Endothelial cell of umbilical vein (primary cell): Measurements from ENCODE around the gene PAX8. TPM values are rescaled to one million over a fixed set of nuclear protein-coding genes. Genes with fewer than 3 reads are reported as not detected.

ENCODE experiments used
- BruUV-seq: library from RNA; stranded (reverse); fragments of 400-500 nt; replicated peaks from 2 replicates; lab custom pipeline; 2021; lab: Mats Ljungman, UMichigan
- CTCF ChIA-PET: fragments of 300-600, 350-600 bp; sonication (Branson Sonifier 250); formaldehyde crosslinking; loops from one replicate; lab custom pipeline; 2021; ENCODE audit warnings: antibody characterized with exemption, inconsistent platforms; lab: Charles Lee
- POLR2A ChIA-PET: fragments of 300-600, 350-600 bp; sonication (Branson Sonifier 250); formaldehyde crosslinking; loops from one replicate; lab custom pipeline; 2021; ENCODE audit warnings: antibody characterized with exemption, inconsistent platforms; lab: Charles Lee
- DNase-seq: peaks from one replicate; pipeline ENCODE4 v3.0.0-alpha.2; 2011; ENCODE audit warnings: low read depth, low spot score
- FAIRE-seq: peaks from 2 replicates; lab custom pipeline; 2011; peaks lifted over from hg19 to GRCh38; lab: Jason Lieb, UNC
- H2AFZ ChIP-seq: 2 replicates; pipeline ENCODE4 v1.6.0; 2012; ENCODE audit warnings: low read depth, low read length, control low read depth, inconsistent platforms
- H3K27ac ChIP-seq: 2 replicates; pipeline ENCODE4 v1.5.1; 2011; ENCODE audit warnings: low read depth, mild to moderate bottlenecking, control low read depth, low read length, moderate library complexity; ENCODE audit not compliant: insufficient read depth
- H3K27me3 ChIP-seq, 2 experiments: 2 replicates each; pipeline versions ENCODE4 v1.6.0 to v1.6.1; 2011; ENCODE audit warnings: low read length in 2 of 2, mixed read lengths in 1 of 2; ENCODE audit not compliant: control insufficient read depth in 2 of 2, insufficient read depth in 2 of 2
- H3K36me3 ChIP-seq, 2 experiments: 2 replicates in 1 of 2; 3 replicates in 1 of 2; pipeline ENCODE4 v1.5.1; 2011; ENCODE audit warnings: low read length in 2 of 2, mild to moderate bottlenecking in 1 of 2, moderate library complexity in 1 of 2; ENCODE audit not compliant: control insufficient read depth in 2 of 2, insufficient read depth in 2 of 2; ENCODE audit errors: extremely low read depth in 1 of 2
- H3K4me1 ChIP-seq: 3 replicates; pipeline ENCODE4 v1.5.1; 2011; ENCODE audit warnings: mild to moderate bottlenecking, low read length; ENCODE audit not compliant: control insufficient read depth, insufficient read depth; ENCODE audit errors: extremely low read depth
- H3K4me2 ChIP-seq: 2 replicates; pipeline ENCODE4 v1.6.1; 2011; ENCODE audit warnings: low read length, control low read depth, mixed read lengths; ENCODE audit not compliant: insufficient read depth
- H3K4me3 ChIP-seq, 3 experiments: fragments of 200-600 bp in 1 of 3; sonication (generic), shearing (Covaris generic) in 1 of 3; replicated peaks in 1 of 3; 2 replicates each; pipeline ENCODE4 v1.5.1; 2011 to 2016; ENCODE audit warnings: control low read depth in 3 of 3, low read length in 3 of 3, mild to moderate bottlenecking in 2 of 3, inconsistent platforms in 1 of 3, low read depth in 1 of 3, moderate library complexity in 1 of 3; ENCODE audit not compliant: insufficient read depth in 1 of 3
- H3K79me2 ChIP-seq: 2 replicates; pipeline ENCODE4 v1.6.0; 2012; ENCODE audit warnings: low read length, inconsistent platforms; ENCODE audit not compliant: control insufficient read depth, insufficient read depth
- H3K9ac ChIP-seq: replicated peaks from 2 replicates; pipeline ENCODE3; 2011; ENCODE audit warnings: low read length, control low read depth; ENCODE audit not compliant: insufficient read depth; ENCODE audit errors: extremely low read depth
- H3K9me1 ChIP-seq: replicated peaks from 3 replicates; pipeline ENCODE4 v1.6.0; 2011; ENCODE audit warnings: mild to moderate bottlenecking, low read length; ENCODE audit not compliant: control insufficient read depth, insufficient read depth; ENCODE audit errors: extremely low read depth
- H3K9me3 ChIP-seq: replicated peaks from 2 replicates; pipeline ENCODE4 v1.5.1; 2012; ENCODE audit warnings: low read length, inconsistent platforms; ENCODE audit not compliant: control insufficient read depth, insufficient read depth
- H4K20me1 ChIP-seq: replicated peaks from 2 replicates; pipeline ENCODE3; 2011; ENCODE audit warnings: mild to moderate bottlenecking, low read length; ENCODE audit not compliant: control insufficient read depth, insufficient read depth; ENCODE audit errors: extremely low read depth
- GATA2 ChIP-seq: IDR thresholded peaks from 2 replicates; pipeline ENCODE4 v1.7.0; 2011; ENCODE audit warnings: low read depth, mild to moderate bottlenecking, moderate library complexity, mixed read lengths, low read length; ENCODE audit not compliant: insufficient read length, insufficient read depth
- JUN ChIP-seq: IDR thresholded peaks from 2 replicates; pipeline ENCODE4 v1.6.1; 2011; ENCODE audit warnings: borderline replicate concordance, low read depth; ENCODE audit not compliant: insufficient read length, insufficient read depth
- MYC ChIP-seq: IDR thresholded peaks from one replicate; pipeline ENCODE4 v1.6.1; 2011; ENCODE audit warnings: mild to moderate bottlenecking, low read depth, low read length
- POLR2A ChIP-seq: IDR thresholded peaks from 2 replicates; pipeline ENCODE4 v1.6.1; 2012; ENCODE audit warnings: low read depth, mild to moderate bottlenecking, control low read depth, low read length
- POLR2AphosphoS5 ChIP-seq: IDR thresholded peaks from 2 replicates; pipeline ENCODE4 v1.6.1; 2012; ENCODE audit warnings: low read depth, mild to moderate bottlenecking, control low read depth, low read length, moderate library complexity; ENCODE audit not compliant: insufficient read depth
- dilution Hi-C: fragments of 300-500 bp; cut with MboI; formaldehyde crosslinking; loops from one replicate; pipeline ENCODE4 v1.15.0; 2019; ENCODE audit warnings: low sequenced_read_pairs; ENCODE audit not compliant: extremely low pct_ligation_motif_present
- intact Hi-C: fragments of 100-400 bp; cut with micrococcal nuclease; formaldehyde crosslinking; loops from one replicate; pipeline ENCODE4 v1.10.0; 2022
- polyA plus RNA-seq, 4 experiments: library from polyadenylated mRNA; depleted of rRNA in 3 of 4; stranded (reverse) in 3 of 4; unstranded in 1 of 4; fragments of >200 nt; gene quantifications; 2 replicates each; pipeline versions ENCODE4 v1.2.1 to v1.2.3, GENCODE V29; 2011 to 2012; ENCODE audit warnings: missing spikeins in 1 of 4
- total RNA-seq: library from RNA; stranded (reverse); gene quantifications from 2 replicates; pipeline ENCODE4 v1.2.3, GENCODE V29; 2021
- TF ChIP-seq, protein P1 (sequence below), 2 donors: IDR thresholded peaks; 1 replicate in 1 of 2; 2 replicates in 1 of 2; pipeline ENCODE4 v1.5.1; 2011; ENCODE audit warnings: low read length in 2 of 2, mild to moderate bottlenecking in 2 of 2, moderate library complexity in 2 of 2, control low read depth in 1 of 2, inconsistent platforms in 1 of 2, low read depth in 1 of 2; ENCODE audit not compliant: insufficient read depth in 1 of 2; ENCODE audit errors: extremely low read depth in 1 of 2
- TF ChIP-seq, protein P2 (sequence below): IDR thresholded peaks from 2 replicates; pipeline ENCODE4 v1.6.1; 2011; ENCODE audit not compliant: insufficient read depth, insufficient read length

PAX8 gene
- total and polyA plus RNA-seq, 2 donors (not counting 3 experiments of a cell fraction or from before 2014, with no cell fraction given): 0.22 to 0.62 TPM

DNA sequence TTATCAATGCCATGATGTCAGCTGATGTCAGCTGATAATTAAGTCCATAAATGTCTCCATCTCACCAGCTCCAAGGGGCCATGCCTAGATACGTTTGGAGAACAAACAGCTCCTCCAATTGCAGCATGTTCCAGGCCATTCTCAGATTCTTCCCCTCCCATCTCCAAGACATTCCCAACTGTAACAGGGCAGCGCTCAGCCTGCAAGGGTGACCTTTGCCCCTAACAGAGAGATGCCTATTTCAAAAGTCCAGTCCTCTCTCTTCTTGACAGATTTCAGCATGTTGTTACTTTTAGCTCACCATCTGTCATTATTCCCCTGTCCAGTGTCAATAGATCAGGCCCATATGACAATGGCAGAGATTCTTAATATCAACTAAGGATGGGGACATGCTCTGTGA lies 95.0 kb downstream of the PAX8 start:
- H3K4me1 ChIP-seq: no peaks in the 10 kb centered on the region
- no peaks in the 10 kb centered on the region for H3K9me3 ChIP-seq
- intact Hi-C loops (no loop called here), dilution Hi-C loops (no loop called here)
- no peak for DNase-seq
- ChIA-PET POLR2A (no interaction called here), CTCF (interaction anchor here (0.7 to 4.2 kb wide), 6 partner anchors 10 to 207 kb away, joined by 3 to 29 read pairs (median 4); no protein-coding TSS in a partner anchor)
- no peak for FAIRE-seq
- no peaks in the 10 kb centered on the region for H4K20me1 ChIP-seq
- BruUV-seq: no TSS peak
- TF ChIP-seq POLR2AphosphoS5: no peak
- TF ChIP-seq MYC: no peak
- TF ChIP-seq POLR2A: no peak
- TF ChIP-seq GATA2: no peak
- TF ChIP-seq JUN: no peak
- TF ChIP-seq, protein P1, sequence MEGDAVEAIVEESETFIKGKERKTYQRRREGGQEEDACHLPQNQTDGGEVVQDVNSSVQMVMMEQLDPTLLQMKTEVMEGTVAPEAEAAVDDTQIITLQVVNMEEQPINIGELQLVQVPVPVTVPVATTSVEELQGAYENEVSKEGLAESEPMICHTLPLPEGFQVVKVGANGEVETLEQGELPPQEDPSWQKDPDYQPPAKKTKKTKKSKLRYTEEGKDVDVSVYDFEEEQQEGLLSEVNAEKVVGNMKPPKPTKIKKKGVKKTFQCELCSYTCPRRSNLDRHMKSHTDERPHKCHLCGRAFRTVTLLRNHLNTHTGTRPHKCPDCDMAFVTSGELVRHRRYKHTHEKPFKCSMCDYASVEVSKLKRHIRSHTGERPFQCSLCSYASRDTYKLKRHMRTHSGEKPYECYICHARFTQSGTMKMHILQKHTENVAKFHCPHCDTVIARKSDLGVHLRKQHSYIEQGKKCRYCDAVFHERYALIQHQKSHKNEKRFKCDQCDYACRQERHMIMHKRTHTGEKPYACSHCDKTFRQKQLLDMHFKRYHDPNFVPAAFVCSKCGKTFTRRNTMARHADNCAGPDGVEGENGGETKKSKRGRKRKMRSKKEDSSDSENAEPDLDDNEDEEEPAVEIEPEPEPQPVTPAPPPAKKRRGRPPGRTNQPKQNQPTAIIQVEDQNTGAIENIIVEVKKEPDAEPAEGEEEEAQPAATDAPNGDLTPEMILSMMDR (IDR thresholded peaks at IDR 0.05; ENCODE audit: extremely low read depth in 1 of 2, insufficient read depth in 1 of 2, low read depth in 1 of 2, low read length in 2 of 2): no peak
- TF ChIP-seq, protein P2, sequence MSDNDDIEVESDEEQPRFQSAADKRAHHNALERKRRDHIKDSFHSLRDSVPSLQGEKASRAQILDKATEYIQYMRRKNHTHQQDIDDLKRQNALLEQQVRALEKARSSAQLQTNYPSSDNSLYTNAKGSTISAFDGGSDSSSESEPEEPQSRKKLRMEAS: no peak
- H3K4me2 ChIP-seq: no peak overlapping the region
- no peaks in the 10 kb centered on the region for H3K36me3 ChIP-seq
- H3K27me3 ChIP-seq: peaks cover 0 to 1% of the 10 kb centered on the region in 2 experiments
- no peak overlapping the region for H3K4me3 ChIP-seq
- H3K79me2 ChIP-seq: no peaks in the 10 kb centered on the region
- H3K9me1 ChIP-seq: no peaks in the 10 kb centered on the region
- H3K9ac ChIP-seq: no peak overlapping the region
- H2AFZ ChIP-seq: no peak overlapping the region
- no peak overlapping the region for H3K27ac ChIP-seq
